GM18505 (cell line): Measurements from ENCODE around the gene PLA2G6.

Experiments
- ATAC-seq: cut with Tn5 transposase; IDR thresholded peaks from one replicate; pipeline ENCODE4 v1.9.1; 2021; ENCODE audit not compliant: unreplicated experiment
- POLR2A ChIP-seq: IDR thresholded peaks from 4 replicates; pipeline ENCODE4 v1.6.1; 2011; ENCODE audit warnings: borderline replicate concordance; ENCODE audit not compliant: insufficient read depth, insufficient read length; ENCODE audit errors: extremely low read depth

PLA2G6 gene

GRCh38 chr22:38220653-38221386 is 39.2 kb upstream of the PLA2G6 start:
- TF ChIP-seq POLR2A = no peak
- ATAC-seq = no peak

- TF ChIP-seq POLR2A = no peak
- ATAC-seq = no peak
Observed at GRCh38 chr22:38220163-38220562, 38.5 kb upstream of the PLA2G6 start.

- no peak for ATAC-seq
- TF ChIP-seq POLR2A = no peak
Observed at GRCh38 chr22:38219632-38220031, 38.0 kb upstream of the PLA2G6 start.

GRCh38 chr22:38218661-38219622 is 37.3 kb upstream of the PLA2G6 start:
- no peak for TF ChIP-seq POLR2A
- ATAC-seq = no peak

- TF ChIP-seq POLR2A = no peak
- no peak for ATAC-seq
Observed at GRCh38 chr22:38215156-38216038, 33.8 kb upstream of the PLA2G6 start.

- peak; percentile 7 for TF ChIP-seq POLR2A
- no peak for ATAC-seq
Observed at GRCh38 chr22:38214302-38215056, 32.8 kb upstream of the PLA2G6 start.

- no peak for ATAC-seq
- no peak for TF ChIP-seq POLR2A
Observed at GRCh38 chr22:38213990-38214301, 32.3 kb upstream of the PLA2G6 start.

GRCh38 chr22:38213319-38213989 is 31.8 kb upstream of the PLA2G6 start:
- no peak for TF ChIP-seq POLR2A
- ATAC-seq = no peak

- TF ChIP-seq POLR2A = no peak
- no peak for ATAC-seq
Observed at GRCh38 chr22:38212442-38212841, 30.8 kb upstream of the PLA2G6 start.

GRCh38 chr22:38211556-38211955 is 29.9 kb upstream of the PLA2G6 start:
- ATAC-seq = no peak

GRCh38 chr22:38208551-38208968 is 26.9 kb upstream of the PLA2G6 start:
- no peak for ATAC-seq
- no peak for TF ChIP-seq POLR2A

More at GRCh38 chr22:38211556-38211955, 29.9 kb upstream of the PLA2G6 start:
- no peak for TF ChIP-seq POLR2A

- no peak for TF ChIP-seq POLR2A
- ATAC-seq = no peak
Observed at GRCh38 chr22:38207898-38208432, 26.3 kb upstream of the PLA2G6 start.
